Testis (tissue), 2 donors: ENCODE results near the gene PKHD1.

Source experiments
- CTCF ChIP-seq, 3 experiments: fragments of 450-650 bp in 2 of 3; fragments of 200-600 bp in 1 of 3; sonication (generic) in 1 of 3; IDR thresholded peaks; one replicate each; pipeline ENCODE4 v1.5.1; 2016 to 2019; ENCODE audit warnings: antibody characterized with exemption in 3 of 3, mild to moderate bottlenecking in 2 of 3, moderate library complexity in 1 of 3
- POLR2A ChIP-seq: fragments of 450-650 bp; IDR thresholded peaks from one replicate; pipeline ENCODE4 v1.6.1; 2017; ENCODE audit warnings: antibody characterized with exemption, mild to moderate bottlenecking, moderate library complexity

- TF ChIP-seq CTCF (IDR thresholded peaks at IDR 0.05) (no peak), POLR2A (no peak)
Measured at GRCh38 chr6:51842804-51843378, 244.5 kb downstream of the PKHD1 start.
